Aortic smooth muscle cell (primary cell): ENCODE measurements around the gene GRHL3. TPM values are rescaled to one million over a fixed set of nuclear protein-coding genes. Genes with fewer than 3 reads are reported as not detected.

ENCODE experiments used
- total RNA-seq: library from RNA; depleted of rRNA; stranded (reverse); fragments of >200 nt; gene quantifications from 2 replicates; pipeline ENCODE4 v1.2.3, GENCODE V29; 2014

Gene GRHL3
- total RNA-seq: 0.19 TPM in 1 of 2 replicates, not detected in the other

GRCh38 chr1:24319312-24319863, at the start of gene GRHL3:
Gene GRHL3 (plus strand): TSS chr1:24319357. CDS start chr1:24319552, 195 bp downstream.

Other genes with a start within 250 kb of the GRHL3 start
- 0.13 and 0.31 TPM in 2 replicates for gene MYOM3, start 207.2 kb upstream of the GRHL3 start, total RNA-seq
- 0.13 and 0.25 TPM in 2 replicates for gene IL22RA1, start 176.2 kb upstream of the GRHL3 start, total RNA-seq
- not detected in 2 replicates for gene IFNLR1, start 132.1 kb upstream of the GRHL3 start, total RNA-seq
- 3.0 and 4.1 TPM in 2 replicates for gene STPG1, start 94.4 kb downstream of the GRHL3 start, total RNA-seq
- 23.8 and 25.7 TPM in 2 replicates for gene NIPAL3, start 96.4 kb downstream of the GRHL3 start, total RNA-seq
- 0.50 and 0.53 TPM in 2 replicates for gene RCAN3, start 183.5 kb downstream of the GRHL3 start, total RNA-seq
- not detected in 2 replicates for gene NCMAP, start 236.7 kb downstream of the GRHL3 start, total RNA-seq